HG03064 (cell line): ENCODE results near the gene CCR7.
"Not testable (repeated sequence)": the region's sequence is repeated elsewhere in the genome, so short reads cannot be mapped to it uniquely, and the experiment has no call there.

Source experiments
- ATAC-seq: cut with Tn5 transposase; IDR thresholded peaks from one replicate; pipeline ENCODE4 v1.9.1; 2021; ENCODE audit warnings: low read depth; ENCODE audit not compliant: unreplicated experiment

The CCR7 gene

DNA sequence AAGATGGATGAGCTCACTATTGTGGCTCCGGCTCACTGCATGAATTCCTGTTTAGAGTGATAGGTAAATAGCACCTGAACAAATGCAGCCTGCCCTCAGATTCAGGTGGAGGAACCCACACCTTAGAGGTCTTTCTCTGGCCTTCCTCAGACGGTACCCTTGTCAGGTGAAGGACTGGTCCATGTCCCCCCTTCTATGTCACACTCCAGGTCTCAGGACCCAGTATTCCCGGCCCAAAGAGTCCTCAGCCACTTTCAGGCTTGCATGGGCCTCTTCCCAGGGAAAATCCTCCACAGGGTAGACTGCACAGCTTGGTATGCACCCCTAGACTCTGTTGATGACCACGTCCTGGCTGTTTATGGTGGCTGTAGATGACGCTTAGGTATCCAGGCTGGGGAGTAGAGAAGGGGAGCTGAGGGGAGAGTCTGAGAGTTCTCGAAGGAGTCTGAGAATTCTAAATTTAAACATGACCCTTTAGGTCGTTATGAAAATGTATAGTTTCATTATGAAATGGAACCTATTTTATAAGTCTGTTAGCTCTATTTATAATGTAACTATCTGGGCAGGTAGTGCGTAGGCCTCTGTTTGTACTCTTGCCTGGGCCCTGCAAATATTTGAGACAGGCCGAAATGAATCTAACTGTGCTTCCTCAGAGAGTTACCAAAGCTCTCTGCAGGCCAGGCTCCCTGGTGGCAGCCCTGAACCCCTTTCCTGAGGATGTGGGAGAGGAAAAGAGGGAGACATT is 32.5 kb upstream of the CCR7 start:
- no peak for ATAC-seq

- ATAC-seq, result no peak
These were observed 31.9 kb upstream of the CCR7 start for GRCh38 chr17:40597156-40597555.

GRCh38 chr17:40596261-40596919 is 31.1 kb upstream of the CCR7 start:
- no peak for ATAC-seq

GRCh38 chr17:40590742-40591141 is 25.5 kb upstream of the CCR7 start:
- ATAC-seq, result no peak

DNA sequence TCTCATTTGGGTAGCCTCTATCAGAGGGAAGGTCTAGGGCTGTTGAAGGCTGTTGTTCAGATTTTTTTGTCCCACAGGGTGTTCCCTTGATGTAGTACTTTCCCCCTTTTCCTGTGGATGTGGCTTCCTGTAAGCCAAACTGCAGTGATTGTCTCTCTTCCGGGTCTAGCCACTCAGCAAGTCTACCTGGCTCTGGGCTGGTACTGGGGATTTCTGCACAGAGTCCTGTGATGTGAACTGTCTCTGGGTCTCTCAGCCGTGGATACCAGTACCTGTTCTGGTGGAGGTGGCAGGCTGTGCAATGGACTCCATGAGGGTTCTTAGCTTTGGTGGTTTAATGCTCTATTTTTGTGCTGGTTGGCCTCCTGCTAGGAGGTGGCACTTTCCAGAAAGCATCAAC is 23.3 kb upstream of the CCR7 start:
- no peak for ATAC-seq

DNA sequence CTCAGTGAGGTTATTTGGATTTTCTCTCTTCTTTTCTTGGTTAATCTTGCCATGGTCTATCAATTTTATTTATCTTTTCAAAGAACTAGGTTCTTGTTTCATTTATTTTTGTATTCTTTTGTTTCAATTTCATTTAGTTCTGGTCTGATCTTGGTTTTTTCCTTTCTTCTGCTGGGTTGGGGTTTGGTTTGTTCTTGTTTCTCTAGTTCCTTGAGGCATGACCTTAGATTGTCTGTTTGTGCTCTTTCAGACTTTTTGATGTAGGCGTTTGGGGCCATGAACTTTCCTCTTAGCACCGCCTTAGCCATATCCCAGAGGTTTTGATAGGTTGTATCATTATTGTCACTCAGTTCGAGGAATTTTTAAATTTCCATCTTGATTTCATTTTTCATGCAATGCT is 21.0 kb upstream of the CCR7 start:
- not testable (repeated sequence) for ATAC-seq

DNA sequence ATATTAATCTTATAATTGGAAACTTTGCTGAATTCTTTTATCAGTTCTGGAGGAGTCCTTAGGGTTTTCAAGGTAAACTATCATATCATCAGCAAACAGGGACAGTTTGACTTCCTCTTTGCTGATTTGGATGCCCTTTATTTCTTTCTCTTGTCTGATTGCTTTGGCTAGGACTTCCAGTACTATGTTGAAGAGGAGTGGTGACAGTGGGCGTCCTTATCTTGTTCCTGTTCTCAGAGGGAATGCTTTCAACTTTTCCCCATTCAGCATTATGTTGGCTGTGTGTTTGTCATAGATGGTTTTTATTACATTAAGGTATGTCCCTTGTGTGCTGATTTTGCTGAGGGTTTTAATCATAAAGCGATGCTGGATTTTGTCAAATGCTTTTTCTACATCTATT is 19.7 kb upstream of the CCR7 start:
- ATAC-seq, result not testable (repeated sequence)

DNA sequence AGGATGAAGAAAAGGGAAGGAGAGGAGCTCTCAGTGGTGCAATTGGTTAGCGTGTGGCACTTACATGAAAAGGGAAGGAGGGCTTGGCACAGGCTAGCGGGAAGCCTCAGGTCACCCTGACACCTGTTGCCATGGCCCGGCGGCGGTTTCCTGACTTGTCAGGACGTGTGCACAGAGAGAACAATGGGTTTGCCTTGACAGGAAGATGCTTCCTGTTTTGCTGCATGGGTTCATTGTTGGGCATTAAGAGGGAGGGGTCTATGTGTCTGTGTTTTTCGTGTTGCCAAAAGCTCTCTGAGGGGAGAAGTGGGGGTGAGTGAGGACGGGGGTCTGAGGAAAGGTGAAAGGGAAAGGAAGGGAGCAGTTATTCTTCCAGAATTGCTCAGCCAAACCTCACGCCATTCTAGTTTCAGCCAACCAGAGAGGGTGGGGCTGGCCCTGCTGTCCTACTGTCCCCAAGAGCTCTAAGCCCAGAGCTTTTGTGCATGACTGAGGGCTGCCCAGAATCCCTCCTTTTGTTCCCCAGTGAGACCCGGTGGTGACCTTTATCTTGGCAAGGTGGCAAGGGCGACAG is 17.1 kb upstream of the CCR7 start:
- ATAC-seq, result peak; percentile 82

- no peak for ATAC-seq
These were observed 14.9 kb upstream of the CCR7 start for GRCh38 chr17:40580140-40580539.

GRCh38 chr17:40579471-40579870 is 14.2 kb upstream of the CCR7 start:
- no peak for ATAC-seq

DNA sequence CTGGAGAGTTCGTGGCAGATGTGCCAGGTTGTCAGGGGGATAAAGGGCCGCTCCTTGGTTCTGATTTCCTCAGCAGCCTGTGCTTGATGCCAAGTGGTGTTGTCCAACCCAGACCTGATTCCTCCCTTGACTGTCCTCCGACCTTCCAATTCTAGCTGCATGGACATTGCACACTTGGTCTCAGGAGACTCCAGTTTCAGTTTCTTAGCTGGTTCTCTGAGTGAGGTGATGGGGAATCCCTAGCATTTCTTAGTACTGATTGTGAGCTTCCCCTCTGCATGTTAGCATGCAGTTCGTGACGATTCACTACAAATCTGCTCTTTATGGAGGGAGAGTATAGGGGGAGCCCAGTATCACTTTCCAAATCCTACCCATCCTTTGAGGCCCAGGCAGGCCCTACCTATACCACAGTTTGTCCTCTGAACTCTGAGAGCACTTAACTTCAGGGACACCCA is 12.4 kb upstream of the CCR7 start:
- ATAC-seq, result no peak

GRCh38 chr17:40576113-40576740 is 11.0 kb upstream of the CCR7 start:
- ATAC-seq, result no peak

DNA sequence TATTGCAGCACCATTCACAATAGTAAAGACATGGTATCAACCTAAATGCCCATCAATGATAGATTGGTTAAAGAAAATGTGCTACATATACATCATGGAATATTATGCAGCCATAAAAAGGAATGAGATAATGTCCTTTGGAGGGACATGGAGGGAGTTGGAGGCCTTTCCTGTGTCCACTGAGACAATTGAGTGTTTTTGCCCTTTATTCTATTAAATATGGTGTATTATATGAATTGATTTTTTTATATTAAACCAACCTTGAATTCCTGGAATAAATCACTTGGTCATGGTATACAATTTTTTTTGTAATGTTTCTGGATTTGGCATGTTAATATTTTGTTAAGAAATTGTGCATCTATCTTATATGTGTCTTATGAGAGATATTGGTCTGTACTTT is 9.0 kb upstream of the CCR7 start:
- no peak for ATAC-seq

DNA sequence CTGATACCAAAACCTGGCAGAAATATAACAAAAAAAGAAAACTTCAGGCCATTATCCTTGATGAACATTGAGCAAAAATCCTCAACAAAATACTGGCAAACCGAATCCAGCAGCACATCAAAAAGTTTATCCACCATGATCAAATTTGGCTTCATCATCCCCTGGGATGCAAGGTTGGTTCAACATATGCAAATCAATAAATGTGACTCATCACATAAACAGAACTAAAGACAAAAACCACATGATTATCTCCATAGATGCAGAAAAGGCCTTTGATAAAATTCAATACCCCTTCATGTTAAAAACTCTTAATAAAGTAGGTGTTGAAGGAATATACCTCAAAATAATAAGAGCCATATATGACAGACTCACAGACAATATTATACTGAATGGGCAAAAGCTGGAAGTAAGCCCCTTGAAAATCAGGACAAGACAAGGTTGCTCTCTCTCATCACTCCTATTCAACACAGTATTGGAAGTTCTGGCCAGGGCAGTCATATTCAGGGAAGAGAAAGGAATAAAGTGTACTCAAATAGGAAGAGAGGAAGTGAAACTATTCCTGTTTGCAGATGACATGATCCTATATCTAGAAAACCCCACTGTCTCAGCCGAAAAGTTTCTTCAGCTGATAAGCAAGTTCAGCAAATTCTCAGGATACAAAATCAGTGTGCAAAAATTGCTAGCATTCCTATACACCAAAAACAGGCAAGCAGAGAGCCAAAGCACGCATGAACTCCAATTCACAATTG is 7.1 kb upstream of the CCR7 start:
- ATAC-seq, result not testable (repeated sequence)

GRCh38 chr17:40568074-40568836 is 3.0 kb upstream of the CCR7 start:
- ATAC-seq, result no peak

GRCh38 chr17:40567377-40567776 is 2.1 kb upstream of the CCR7 start:
- no peak for ATAC-seq

- ATAC-seq, result no peak
These were observed 617 bp upstream of the CCR7 start for GRCh38 chr17:40565769-40566409.

GRCh38 chr17:40564195-40564882 is 933 bp downstream of the CCR7 start:
- no peak for ATAC-seq
